GM13976 (cell line): ENCODE results near the gene LTC4S.

Experiments
- DNase-seq: peaks from one replicate; pipeline ENCODE4 v3.0.0; 2012; ENCODE audit warnings: low spot score
- CTCF ChIP-seq: IDR thresholded peaks from 2 replicates; pipeline ENCODE4 v1.5.1; 2012; ENCODE audit warnings: borderline replicate concordance, mild to moderate bottlenecking; ENCODE audit not compliant: insufficient read depth; ENCODE audit errors: extremely low read depth, missing control alignments, control extremely low read depth
- in situ Hi-C: fragments of 300-500 bp; cut with MboI; formaldehyde crosslinking; loops from one replicate; pipeline ENCODE4 v1.12.0; 2022; ENCODE audit warnings: low sequenced_read_pairs, mixed read lengths, inconsistent platforms; ENCODE audit not compliant: unreplicated experiment

Gene LTC4S

GRCh38 chr5:179777456-179777855 is 16.3 kb upstream of the LTC4S start:
- DNase-seq, result no peak
- in situ Hi-C loops, result no loop called here
- no peak for TF ChIP-seq CTCF

- DNase-seq, result no peak
- TF ChIP-seq CTCF, result no peak
- in situ Hi-C loops, result no loop called here
These were observed 15.9 kb upstream of the LTC4S start for GRCh38 chr5:179777909-179778308.

DNA sequence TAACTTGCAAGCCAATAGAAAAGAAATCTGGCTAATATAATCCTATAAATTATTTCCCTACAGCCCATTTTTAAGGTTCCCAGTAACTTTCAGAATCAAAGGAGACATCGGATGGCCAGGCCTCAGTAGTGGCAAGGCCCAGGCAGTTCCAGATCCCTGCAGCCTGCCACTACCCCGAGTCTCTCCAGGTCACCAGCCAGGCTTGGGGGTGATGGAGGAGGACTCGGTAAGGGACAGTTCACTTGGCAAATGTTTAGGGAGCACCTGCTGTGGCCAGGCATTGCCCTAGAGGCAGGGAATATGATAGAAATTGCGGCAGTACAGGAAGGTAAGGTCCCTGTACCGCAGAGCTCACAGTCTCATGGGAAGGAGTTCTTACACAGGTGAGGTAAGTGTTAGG is 15.2 kb upstream of the LTC4S start:
- TF ChIP-seq CTCF, result no peak
- DNase-seq, result no peak
- in situ Hi-C loops, result no loop called here

- TF ChIP-seq CTCF, result no peak
- in situ Hi-C loops, result no loop called here
- no peak for DNase-seq
These were observed 14.0 kb upstream of the LTC4S start for GRCh38 chr5:179779826-179780225.

GRCh38 chr5:179780362-179780761 is 13.4 kb upstream of the LTC4S start:
- no peak for DNase-seq
- in situ Hi-C loops, result no loop called here
- TF ChIP-seq CTCF, result no peak

DNA sequence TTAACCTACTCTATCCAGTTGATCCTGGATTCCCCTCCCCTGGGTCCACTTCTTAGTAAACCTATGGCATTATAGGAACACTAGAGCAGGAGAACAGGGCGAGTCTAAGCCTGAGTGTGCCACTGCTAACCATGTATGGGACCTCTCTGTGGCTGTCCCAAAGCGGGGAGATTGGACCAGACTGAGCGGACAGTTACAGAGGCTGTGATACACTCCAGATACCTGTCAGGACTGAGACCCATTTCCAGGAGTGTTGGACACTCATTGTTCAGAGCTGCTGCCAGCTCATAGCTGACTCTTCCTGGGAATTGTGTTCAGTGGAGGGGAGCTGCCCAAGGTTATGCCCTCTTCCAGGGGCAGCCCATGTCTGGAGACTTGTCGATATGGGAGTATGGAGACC is 11.9 kb upstream of the LTC4S start:
- TF ChIP-seq CTCF, result no peak
- no peak for DNase-seq
- in situ Hi-C loops, result no loop called here

GRCh38 chr5:179783128-179783527 is 10.7 kb upstream of the LTC4S start:
- in situ Hi-C loops, result no loop called here
- no peak for TF ChIP-seq CTCF
- no peak for DNase-seq
